22Rv1 (cell line): ENCODE data around the gene GSTCD.
A peak's percentile ranks its signal among the peaks of the same experiment; 100 is the strongest.
"Not testable (repeated sequence)": the region's sequence is repeated elsewhere in the genome, so short reads cannot be mapped to it uniquely, and the experiment has no call there.

Experiments used
- H3K27ac ChIP-seq: fragments of 450-650 bp; 2 replicates; pipeline ENCODE4 v1.5.1; 2017
- ZFX ChIP-seq: fragments of 450-650 bp; IDR thresholded peaks from 2 replicates; pipeline ENCODE4 v1.6.1; 2017; ENCODE audit warnings: antibody characterized with exemption, borderline replicate concordance
- TF ChIP-seq, protein P1 (sequence below): fragments of 450-650 bp; IDR thresholded peaks from 2 replicates; pipeline ENCODE4 v1.5.1; 2017; ENCODE audit warnings: mild to moderate bottlenecking

GSTCD gene

GRCh38 chr4:105714932-105715331, 6.3 kb downstream of the GSTCD start:
- no peak overlapping the region for H3K27ac ChIP-seq
- TF ChIP-seq, protein P1, sequence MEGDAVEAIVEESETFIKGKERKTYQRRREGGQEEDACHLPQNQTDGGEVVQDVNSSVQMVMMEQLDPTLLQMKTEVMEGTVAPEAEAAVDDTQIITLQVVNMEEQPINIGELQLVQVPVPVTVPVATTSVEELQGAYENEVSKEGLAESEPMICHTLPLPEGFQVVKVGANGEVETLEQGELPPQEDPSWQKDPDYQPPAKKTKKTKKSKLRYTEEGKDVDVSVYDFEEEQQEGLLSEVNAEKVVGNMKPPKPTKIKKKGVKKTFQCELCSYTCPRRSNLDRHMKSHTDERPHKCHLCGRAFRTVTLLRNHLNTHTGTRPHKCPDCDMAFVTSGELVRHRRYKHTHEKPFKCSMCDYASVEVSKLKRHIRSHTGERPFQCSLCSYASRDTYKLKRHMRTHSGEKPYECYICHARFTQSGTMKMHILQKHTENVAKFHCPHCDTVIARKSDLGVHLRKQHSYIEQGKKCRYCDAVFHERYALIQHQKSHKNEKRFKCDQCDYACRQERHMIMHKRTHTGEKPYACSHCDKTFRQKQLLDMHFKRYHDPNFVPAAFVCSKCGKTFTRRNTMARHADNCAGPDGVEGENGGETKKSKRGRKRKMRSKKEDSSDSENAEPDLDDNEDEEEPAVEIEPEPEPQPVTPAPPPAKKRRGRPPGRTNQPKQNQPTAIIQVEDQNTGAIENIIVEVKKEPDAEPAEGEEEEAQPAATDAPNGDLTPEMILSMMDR = no peak
- TF ChIP-seq ZFX = no peak

GRCh38 chr4:105715692-105716278, 7.2 kb downstream of the GSTCD start:
- no peak overlapping the region for H3K27ac ChIP-seq
- TF ChIP-seq, protein P1 = peak; percentile 75
- no peak for TF ChIP-seq ZFX

- TF ChIP-seq, protein P1 = no peak
- TF ChIP-seq ZFX = no peak
- H3K27ac ChIP-seq = no peak overlapping the region
Observed at GRCh38 chr4:105719204-105719603, 10.6 kb downstream of the GSTCD start.

GRCh38 chr4:105725623-105726022, 17.0 kb downstream of the GSTCD start:
- no peak for TF ChIP-seq ZFX
- TF ChIP-seq, protein P1 = no peak
- no peak overlapping the region for H3K27ac ChIP-seq

- not testable (repeated sequence) for H3K27ac ChIP-seq
Observed at GRCh38 chr4:105729895-105730294, 21.3 kb downstream of the GSTCD start.

GRCh38 chr4:105735217-105735616, 26.6 kb downstream of the GSTCD start:
- H3K27ac ChIP-seq = not testable (repeated sequence)

- TF ChIP-seq, protein P1 = no peak
- no peak for TF ChIP-seq ZFX
- H3K27ac ChIP-seq = no peak overlapping the region
Observed at GRCh38 chr4:105741548-105741947, 33.0 kb downstream of the GSTCD start.

- TF ChIP-seq, protein P1 = no peak
- no peak for TF ChIP-seq ZFX
- H3K27ac ChIP-seq = no peak overlapping the region
Observed at GRCh38 chr4:105748222-105748621, 39.6 kb downstream of the GSTCD start.
